Measurements from ENCODE around the gene NME5.
"Not testable (repeated sequence)": the region's sequence is repeated elsewhere in the genome, so short reads cannot be mapped to it uniquely, and the experiment has no call there.

The NME5 gene

GRCh38 chr5:138078006-138078643 is 61.1 kb downstream of the NME5 start:
- no peak for DNase-seq (ENCODE audit: low spot score)

- DNase-seq (ENCODE audit: low spot score) = peak; percentile 85
Observed at GRCh38 chr5:138077064-138077696, 62.0 kb downstream of the NME5 start.

- not testable (repeated sequence) for DNase-seq (ENCODE audit: low spot score)
Observed at GRCh38 chr5:138070026-138070425, 69.2 kb downstream of the NME5 start.

GRCh38 chr5:138068742-138069600 is 70.3 kb downstream of the NME5 start:
- peak; percentile 80 for DNase-seq (ENCODE audit: low spot score)

GRCh38 chr5:138067945-138068344 is 71.3 kb downstream of the NME5 start:
- no peak for DNase-seq (ENCODE audit: low spot score)

Measured in AG08395 (cell line).